Mucosa of descending colon (tissue), 3 donors: ENCODE results near the gene GLIPR1. TPM values are rescaled to one million over a fixed set of nuclear protein-coding genes. Genes with fewer than 3 reads are reported as not detected.

ENCODE experiments used
- ATAC-seq: fragments of 200-7000 bp; cut with Tn5 transposase; one replicate; pipeline ENCODE4 v1.9.1; 2020; ENCODE audit warnings: mild to moderate bottlenecking, moderate library complexity
- DNase-seq, 3 donors: peaks; one replicate each; pipeline ENCODE4 v3.0.0-alpha.2; 2020
- H3K36me3 ChIP-seq: fragments of 200-600 bp; one replicate; pipeline ENCODE4 v1.8.0; 2021; ENCODE audit warnings: low read depth, mild to moderate bottlenecking
- H3K4me1 ChIP-seq: fragments of 200-600 bp; one replicate; pipeline ENCODE4 v1.8.0; 2021; ENCODE audit warnings: low read depth, mild to moderate bottlenecking
- H3K4me3 ChIP-seq: fragments of 200-600 bp; one replicate; pipeline ENCODE4 v1.8.0; 2021; ENCODE audit warnings: mild to moderate bottlenecking
- H3K9me3 ChIP-seq: fragments of 200-600 bp; one replicate; pipeline ENCODE4 v1.8.0; 2021; ENCODE audit warnings: mild to moderate bottlenecking
- intact Hi-C, 2 donors: fragments of 100-400 bp; cut with DNase I in 1 of 2; cut with micrococcal nuclease in 1 of 2; formaldehyde crosslinking; loops; one replicate each; pipeline versions ENCODE4 v1.11.0 to v1.11.1; 2022; cut with DNase I, micrococcal nuclease
- total RNA-seq, 3 donors: library from RNA; stranded (reverse); fragmentation: NEBNext Ultra II Directional in 2 of 3; extraction: Animal tissue kit (Norgen Biotek cat#: 25700) in 2 of 3; gene quantifications; one replicate each; pipeline versions ENCODE4 v1.2.1 to v1.2.4, GENCODE V29; 2021 to 2023
- TF ChIP-seq, protein P1 (sequence below): fragments of 200-600 bp; IDR thresholded peaks from one replicate; pipeline ENCODE4 v1.8.0; 2022; ENCODE audit warnings: antibody characterized with exemption, mild to moderate bottlenecking
- donor health status: DM: no; HTN: no; CAD: no; lungs with moderate emphysema.
- donor health status: DM: no; HTN: no; CAD: no.
- donor health status: DM: no; HTN: yes; CAD: no.

Gene GLIPR1
- total RNA-seq, 3 donors from 2014 or later = 3.8 to 20.1 (median 10.1) TPM

DNA sequence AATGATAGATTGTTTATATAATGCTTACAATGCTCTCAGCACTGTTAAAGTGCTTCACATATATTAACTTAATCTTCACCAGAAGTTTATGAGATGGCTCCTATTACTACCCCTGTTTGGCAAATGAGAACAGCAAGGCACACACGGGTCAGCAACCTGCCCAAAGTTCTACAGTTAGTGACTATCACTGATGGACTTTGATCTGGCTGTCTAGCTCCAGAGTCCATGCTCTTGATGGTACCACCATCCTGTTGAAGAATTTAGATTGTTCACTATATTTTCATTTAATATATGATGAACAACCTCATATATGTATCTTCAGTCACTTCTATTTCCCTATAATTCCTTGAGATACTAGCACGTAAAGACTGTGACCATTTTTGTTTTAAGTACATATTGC lies 10.6 kb downstream of the GLIPR1 start:
- H3K4me3 ChIP-seq = no peak overlapping the region
- no peaks in the 10 kb centered on the region for H3K36me3 ChIP-seq
- H3K9me3 ChIP-seq = no peaks in the 10 kb centered on the region
- DNase-seq (no peak), ATAC-seq (no peak)
- no peaks in the 10 kb centered on the region for H3K4me1 ChIP-seq
- TF ChIP-seq, protein P1, sequence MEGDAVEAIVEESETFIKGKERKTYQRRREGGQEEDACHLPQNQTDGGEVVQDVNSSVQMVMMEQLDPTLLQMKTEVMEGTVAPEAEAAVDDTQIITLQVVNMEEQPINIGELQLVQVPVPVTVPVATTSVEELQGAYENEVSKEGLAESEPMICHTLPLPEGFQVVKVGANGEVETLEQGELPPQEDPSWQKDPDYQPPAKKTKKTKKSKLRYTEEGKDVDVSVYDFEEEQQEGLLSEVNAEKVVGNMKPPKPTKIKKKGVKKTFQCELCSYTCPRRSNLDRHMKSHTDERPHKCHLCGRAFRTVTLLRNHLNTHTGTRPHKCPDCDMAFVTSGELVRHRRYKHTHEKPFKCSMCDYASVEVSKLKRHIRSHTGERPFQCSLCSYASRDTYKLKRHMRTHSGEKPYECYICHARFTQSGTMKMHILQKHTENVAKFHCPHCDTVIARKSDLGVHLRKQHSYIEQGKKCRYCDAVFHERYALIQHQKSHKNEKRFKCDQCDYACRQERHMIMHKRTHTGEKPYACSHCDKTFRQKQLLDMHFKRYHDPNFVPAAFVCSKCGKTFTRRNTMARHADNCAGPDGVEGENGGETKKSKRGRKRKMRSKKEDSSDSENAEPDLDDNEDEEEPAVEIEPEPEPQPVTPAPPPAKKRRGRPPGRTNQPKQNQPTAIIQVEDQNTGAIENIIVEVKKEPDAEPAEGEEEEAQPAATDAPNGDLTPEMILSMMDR = no peak
- intact Hi-C loops = no loop called here

DNA sequence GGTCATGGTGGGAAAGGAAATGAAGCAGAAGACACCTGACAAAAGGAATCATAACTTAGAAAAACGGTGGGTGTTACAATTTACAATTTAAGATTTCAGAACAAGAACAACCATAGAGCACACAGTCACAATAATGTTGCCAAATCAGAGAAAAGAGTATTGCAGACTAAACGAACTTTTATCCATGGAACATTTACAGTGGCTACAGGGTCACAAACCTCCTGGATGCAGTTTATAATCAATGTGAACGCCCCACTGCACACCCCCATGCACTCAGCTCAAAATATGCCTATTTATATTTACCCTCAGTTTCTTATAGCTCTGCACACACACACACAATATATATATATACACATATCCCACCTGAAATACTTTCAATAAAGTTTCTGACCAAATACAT lies 22.9 kb downstream of the GLIPR1 start:
- DNase-seq (no peak), ATAC-seq (no peak)
- H3K4me3 ChIP-seq = no peak overlapping the region
- H3K4me1 ChIP-seq = no peaks in the 10 kb centered on the region
- H3K9me3 ChIP-seq = no peaks in the 10 kb centered on the region
- TF ChIP-seq, protein P1 = no peak
- intact Hi-C loops = loop anchor here in 1 of 2 donors (10.0 kb wide), 1 partner anchor 109 kb away; the partner anchor contains the start of gene GLIPR1L2
- no peaks in the 10 kb centered on the region for H3K36me3 ChIP-seq

DNA sequence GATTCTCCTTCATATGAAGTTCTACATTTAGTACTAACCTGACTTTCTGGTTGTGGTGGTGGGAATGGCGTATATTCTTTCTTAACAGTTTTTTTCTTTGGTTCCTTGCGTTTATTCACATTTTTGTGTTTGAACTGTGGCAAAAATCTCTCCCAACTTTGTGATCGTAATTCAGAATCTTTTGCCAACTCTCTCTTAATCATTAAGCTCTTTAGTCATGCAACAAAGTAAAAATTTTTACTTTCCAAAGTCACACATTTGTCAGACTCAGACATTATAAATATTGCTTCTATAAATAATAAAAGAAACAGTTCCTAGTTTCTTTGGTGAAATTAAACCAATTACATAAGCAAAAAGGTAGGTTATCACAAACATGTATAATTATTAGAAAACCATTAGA lies 23.3 kb downstream of the GLIPR1 start:
- Histone ChIP-seq H3K9me3 (no peaks in the 10 kb centered on the region), H3K4me3 (no peak overlapping the region), H3K4me1 (no peaks in the 10 kb centered on the region), H3K36me3 (no peaks in the 10 kb centered on the region)
- DNase-seq (no peak), ATAC-seq (no peak)
- intact Hi-C loops = loop anchor here in 1 of 2 donors (10.0 kb wide), 1 partner anchor 109 kb away; the partner anchor contains the start of gene GLIPR1L2
- TF ChIP-seq, protein P1 = no peak

DNA sequence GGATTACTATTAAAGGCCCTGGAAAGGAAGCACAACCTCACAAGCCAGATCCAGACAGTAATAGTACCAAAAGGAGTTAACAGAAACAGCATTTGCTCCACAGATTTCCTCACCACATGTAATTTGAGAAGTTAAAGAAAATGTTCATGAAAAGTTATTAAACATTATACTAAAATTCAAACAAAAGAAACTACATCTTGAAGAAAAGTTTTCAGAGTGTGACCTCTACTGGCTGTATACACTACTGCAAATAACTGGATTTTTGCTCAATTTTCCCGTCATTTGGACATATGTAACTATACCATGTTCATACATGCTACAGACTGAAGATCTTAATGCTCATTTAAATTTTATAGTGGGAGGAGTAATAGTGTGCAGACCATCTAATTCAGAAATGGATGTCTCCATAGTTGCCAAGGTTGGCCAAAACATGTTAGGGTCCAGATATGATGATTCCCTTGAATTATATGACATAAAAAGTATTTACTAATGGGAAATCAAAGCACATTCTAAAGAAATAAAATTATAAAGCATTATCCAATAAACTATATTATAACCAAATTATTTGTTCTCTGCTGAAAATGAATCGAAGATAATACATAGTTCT lies 25.3 kb downstream of the GLIPR1 start:
- ATAC-seq = no peak
- H3K36me3 ChIP-seq = no peaks in the 10 kb centered on the region

DNA sequence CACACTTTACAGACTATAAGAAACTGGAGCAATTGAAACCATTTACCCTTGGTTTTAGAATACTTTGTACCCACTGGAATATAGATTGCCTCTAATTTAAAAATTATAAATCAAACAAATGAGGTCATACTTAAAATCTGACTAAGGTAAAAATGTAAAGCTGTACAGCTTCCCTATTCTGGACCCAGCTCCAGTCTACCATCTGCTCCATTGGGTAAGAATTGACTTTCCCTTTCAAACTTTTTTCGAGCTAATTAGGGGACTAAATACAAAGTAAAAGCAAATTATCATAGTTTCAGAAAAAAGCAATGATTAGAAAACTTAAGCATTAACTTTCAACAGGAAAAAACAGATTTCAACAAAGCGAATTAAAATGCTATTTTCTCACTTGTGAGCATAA lies 26.5 kb downstream of the GLIPR1 start:
- ATAC-seq = no peak
- no peaks in the 10 kb centered on the region for H3K36me3 ChIP-seq
- H3K4me1 ChIP-seq = peaks cover 10% of the 10 kb centered on the region
- DNase-seq = no peak
- TF ChIP-seq, protein P1 = no peak
- no peaks in the 10 kb centered on the region for H3K9me3 ChIP-seq
- no peak overlapping the region for H3K4me3 ChIP-seq
- intact Hi-C loops = loop anchor here in 1 of 2 donors (10.0 kb wide), 1 partner anchor 112 kb away; the partner anchor contains the start of gene GLIPR1L2

More for the DNA sequence above, 25.3 kb downstream of the GLIPR1 start:
- Histone ChIP-seq H3K4me3 (no peak overlapping the region), H3K9me3 (no peaks in the 10 kb centered on the region), H3K4me1 (peaks cover 10% of the 10 kb centered on the region)
- TF ChIP-seq, protein P1 = no peak
- no peak for DNase-seq
- intact Hi-C loops = loop anchor here in 1 of 2 donors (10.0 kb wide), 1 partner anchor 111 kb away; the partner anchor contains the start of gene GLIPR1L2
